Esophagus squamous epithelium (tissue), 4 donors: Measurements from ENCODE around the gene RPTOR.

Source experiments
- POLR2A ChIP-seq, 4 donors: fragments of 450-650 bp; IDR thresholded peaks; one replicate each; pipeline ENCODE4 v1.6.1; 2017; ENCODE audit warnings: antibody characterized with exemption in 4 of 4, mild to moderate bottlenecking in 4 of 4, moderate library complexity in 3 of 4
- TF ChIP-seq, protein P1 (sequence below), 6 experiments: fragments of 450-650 bp in 4 of 6; fragments of 200-600 bp in 2 of 6; sonication (generic) in 2 of 6; IDR thresholded peaks; one replicate each; pipeline ENCODE4 v1.5.1; 2016 to 2019; ENCODE audit warnings: antibody characterized with exemption in 6 of 6, mild to moderate bottlenecking in 4 of 6, moderate library complexity in 4 of 6

DNA sequence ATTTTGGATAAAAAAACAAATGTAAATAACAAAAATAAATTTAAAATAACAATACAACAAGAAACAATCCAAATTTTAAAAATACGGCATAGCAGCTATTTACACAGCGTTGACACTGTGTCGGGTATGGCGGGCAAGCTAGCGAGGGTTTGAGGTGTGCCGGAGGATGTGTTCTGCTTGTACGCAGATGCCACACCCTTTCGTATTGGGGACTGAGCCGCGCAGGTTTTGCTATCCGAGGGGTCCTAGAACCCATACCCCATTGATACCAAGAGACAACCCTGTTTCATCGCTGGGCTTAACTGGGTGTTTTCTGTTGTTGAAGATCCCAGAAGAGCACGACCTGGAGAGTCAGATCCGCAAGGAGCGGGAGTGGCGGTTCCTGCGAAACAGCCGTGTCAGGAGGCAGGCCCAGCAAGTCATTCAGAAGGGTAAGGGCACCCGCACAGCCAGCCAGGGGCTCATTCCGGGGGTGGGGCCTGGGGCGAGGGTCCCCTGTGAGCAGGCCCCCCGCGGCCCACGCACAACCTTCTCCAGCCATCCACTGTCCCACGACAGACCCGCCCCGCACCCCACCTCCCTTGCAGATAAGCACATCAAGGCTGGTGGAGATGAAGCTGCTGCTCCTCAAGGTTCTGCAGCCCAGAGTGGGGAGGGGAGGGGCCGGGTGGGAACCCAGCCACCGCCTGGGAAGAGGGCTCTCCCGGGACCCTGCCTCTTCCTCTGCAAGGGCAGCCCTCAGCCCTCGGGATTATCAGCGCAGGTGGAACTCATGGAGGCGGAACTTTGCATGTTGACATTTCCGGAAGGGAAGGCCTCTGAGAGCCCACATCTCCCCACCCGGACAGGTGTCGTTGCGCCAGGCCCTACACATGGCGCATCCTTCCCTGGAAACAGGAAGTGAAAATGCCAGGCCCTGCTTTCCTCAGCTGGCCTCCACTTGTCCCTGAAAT, 395.8 kb downstream of the RPTOR start:
- TF ChIP-seq, protein P1, sequence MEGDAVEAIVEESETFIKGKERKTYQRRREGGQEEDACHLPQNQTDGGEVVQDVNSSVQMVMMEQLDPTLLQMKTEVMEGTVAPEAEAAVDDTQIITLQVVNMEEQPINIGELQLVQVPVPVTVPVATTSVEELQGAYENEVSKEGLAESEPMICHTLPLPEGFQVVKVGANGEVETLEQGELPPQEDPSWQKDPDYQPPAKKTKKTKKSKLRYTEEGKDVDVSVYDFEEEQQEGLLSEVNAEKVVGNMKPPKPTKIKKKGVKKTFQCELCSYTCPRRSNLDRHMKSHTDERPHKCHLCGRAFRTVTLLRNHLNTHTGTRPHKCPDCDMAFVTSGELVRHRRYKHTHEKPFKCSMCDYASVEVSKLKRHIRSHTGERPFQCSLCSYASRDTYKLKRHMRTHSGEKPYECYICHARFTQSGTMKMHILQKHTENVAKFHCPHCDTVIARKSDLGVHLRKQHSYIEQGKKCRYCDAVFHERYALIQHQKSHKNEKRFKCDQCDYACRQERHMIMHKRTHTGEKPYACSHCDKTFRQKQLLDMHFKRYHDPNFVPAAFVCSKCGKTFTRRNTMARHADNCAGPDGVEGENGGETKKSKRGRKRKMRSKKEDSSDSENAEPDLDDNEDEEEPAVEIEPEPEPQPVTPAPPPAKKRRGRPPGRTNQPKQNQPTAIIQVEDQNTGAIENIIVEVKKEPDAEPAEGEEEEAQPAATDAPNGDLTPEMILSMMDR (IDR thresholded peaks at IDR 0.05): no peak
- no peak for TF ChIP-seq POLR2A (IDR thresholded peaks at IDR 0.05)
